Left cardiac atrium (tissue), 4 donors: Measurements from ENCODE around the gene NDUFA13. TPM values are rescaled to one million over a fixed set of nuclear protein-coding genes. Genes with fewer than 3 reads are reported as not detected.

Experiments used
- ATAC-seq, 2 donors: fragments of 200-7000 bp; cut with Tn5 transposase; one replicate each; pipeline ENCODE4 v1.9.1; 2020; ENCODE audit warnings: mild to moderate bottlenecking in 2 of 2, moderate library complexity in 2 of 2
- DNase-seq: peaks from one replicate; pipeline ENCODE4 v3.0.0-alpha.2; 2020
- intact Hi-C, 2 donors: fragments of 100-400 bp; cut with DNase I; formaldehyde crosslinking; loops; one replicate each; pipeline versions ENCODE4 v1.14.1 to v1.15.1; 2022 to 2023
- total RNA-seq, 2 donors: library from RNA; stranded (reverse); fragmentation: NEBNext Ultra II Directional; extraction: Animal tissue kit (Norgen Biotek cat#: 25700); gene quantifications; one replicate each; pipeline ENCODE4 v1.2.1, GENCODE V29; 2021
- donor health status: DM: no; HTN: yes; CAD: no.
- donor health status: DM: no; HTN: yes; CAD: no; lungs with severe emphysema.
- donor health status: DM: yes; HTN: yes; CAD: no.
- donor health status: Dilated cardiomyopathy.

Gene NDUFA13
- total RNA-seq, 2 donors from 2014 or later: 850 to 852 TPM

DNA sequence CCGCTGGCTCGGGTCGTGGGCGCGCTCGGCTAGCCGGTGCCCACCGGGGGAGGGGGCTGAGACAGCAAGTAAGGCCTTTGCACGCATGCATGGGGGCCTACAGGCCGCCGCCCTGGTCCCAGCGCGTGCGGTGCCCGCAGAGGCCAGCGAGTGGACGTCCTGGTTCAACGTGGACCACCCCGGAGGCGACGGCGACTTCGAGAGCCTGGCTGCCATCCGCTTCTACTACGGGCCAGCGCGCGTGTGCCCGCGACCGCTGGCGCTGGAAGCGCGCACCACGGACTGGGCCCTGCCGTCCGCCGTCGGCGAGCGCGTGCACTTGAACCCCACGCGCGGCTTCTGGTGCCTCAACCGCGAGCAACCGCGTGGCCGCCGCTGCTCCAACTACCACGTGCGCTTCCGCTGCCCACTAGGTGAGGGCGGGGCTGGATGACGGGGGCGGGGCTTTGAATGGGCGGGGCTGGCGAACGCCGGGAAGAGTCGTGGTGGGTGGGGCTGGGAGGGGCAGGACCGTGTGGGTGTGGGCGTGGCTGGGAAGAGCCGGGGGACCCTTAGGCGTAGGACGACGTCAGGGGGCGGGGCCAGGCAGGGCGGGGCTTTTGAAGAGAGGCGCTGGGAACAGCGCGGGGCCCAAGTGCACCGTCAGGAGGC, 24.2 kb downstream of the NDUFA13 start:
- DNase-seq (peak; percentile 76), ATAC-seq (peak; percentile 24 to 50)
- intact Hi-C loops: no loop called here

DNA sequence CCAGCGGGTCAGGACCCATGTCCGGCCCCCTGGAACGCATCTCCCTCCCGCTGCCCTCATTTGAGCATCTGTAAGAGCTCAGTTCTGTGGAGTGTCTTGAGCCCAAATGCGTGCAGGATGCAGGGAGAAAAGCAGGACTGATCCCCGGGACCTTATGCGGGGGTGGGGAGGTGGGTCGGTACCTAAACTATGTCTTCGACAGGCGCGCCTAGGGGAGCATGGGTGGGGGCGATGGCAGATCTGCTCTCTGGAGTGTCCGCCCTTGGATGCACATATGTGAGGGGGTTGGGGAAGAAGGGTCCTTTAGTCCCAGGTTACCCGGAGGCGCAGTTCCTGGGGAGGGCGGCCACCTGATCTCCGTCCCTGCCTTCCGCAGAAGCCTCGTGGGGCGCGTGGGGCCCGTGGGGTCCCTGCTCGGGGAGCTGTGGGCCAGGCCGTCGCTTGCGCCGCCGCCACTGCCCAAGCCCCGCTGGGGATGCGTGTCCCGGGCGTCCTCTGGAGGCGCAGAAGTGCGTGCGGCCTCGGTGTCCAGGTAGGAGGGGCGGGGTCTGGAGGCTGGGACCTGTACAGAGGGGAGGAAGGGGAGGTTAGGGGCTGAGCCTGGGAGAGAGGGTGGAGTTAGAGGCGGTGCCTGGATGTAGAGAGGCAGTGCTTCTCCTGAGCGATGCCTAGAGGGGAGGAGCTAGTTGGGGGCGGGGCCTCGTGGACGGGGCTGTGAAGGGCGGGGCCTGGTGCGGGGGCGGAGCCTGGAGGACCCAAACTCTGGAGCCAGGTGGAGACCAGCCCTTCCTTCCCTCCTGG, 24.9 kb downstream of the NDUFA13 start:
- intact Hi-C loops: no loop called here
- ATAC-seq: peak; percentile 23 to 39
- DNase-seq: peak; percentile 63

DNA sequence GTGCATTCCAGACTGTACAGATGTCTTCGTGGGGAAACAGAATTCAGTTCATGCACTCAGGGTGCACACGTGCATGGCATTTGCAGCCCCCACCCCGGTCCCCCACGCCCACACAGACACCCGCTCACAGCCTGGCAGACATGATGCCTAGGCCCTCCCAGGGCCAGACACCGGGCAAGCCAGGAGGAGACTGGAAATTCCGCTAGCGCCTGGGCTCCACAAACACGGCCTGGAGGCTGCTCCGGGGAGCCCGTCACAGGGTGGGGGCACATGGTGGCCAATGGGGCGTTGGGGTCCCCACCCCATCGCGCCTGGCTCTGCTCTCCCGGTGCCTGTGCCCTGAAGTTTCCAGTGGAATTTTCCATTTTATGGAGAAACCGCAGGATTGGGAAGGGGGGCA, 25.6 kb downstream of the NDUFA13 start:
- ATAC-seq (no peak), DNase-seq (no peak)
- intact Hi-C loops: no loop called here

DNA sequence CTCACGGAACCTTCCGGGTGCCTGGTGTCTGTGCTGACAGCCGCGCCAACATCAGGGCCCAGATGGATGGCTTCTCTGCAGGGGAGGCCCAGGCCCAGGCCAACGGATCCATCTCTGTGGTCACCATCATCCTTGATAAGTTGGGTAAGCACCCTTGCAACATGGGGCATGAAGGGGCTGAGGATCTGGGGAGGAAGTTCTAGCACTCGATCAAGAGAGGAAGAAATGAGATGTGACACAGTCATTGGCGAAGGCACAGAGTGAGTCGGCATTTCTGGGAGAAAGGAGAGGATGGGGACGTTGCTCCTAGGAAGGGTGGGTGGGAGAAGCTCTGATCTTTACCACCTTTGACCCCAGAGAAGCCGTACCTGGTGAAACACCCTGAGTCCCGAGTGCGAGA, 26.5 kb downstream of the NDUFA13 start:
- intact Hi-C loops: no loop called here
- ATAC-seq (no peak), DNase-seq (no peak)

DNA sequence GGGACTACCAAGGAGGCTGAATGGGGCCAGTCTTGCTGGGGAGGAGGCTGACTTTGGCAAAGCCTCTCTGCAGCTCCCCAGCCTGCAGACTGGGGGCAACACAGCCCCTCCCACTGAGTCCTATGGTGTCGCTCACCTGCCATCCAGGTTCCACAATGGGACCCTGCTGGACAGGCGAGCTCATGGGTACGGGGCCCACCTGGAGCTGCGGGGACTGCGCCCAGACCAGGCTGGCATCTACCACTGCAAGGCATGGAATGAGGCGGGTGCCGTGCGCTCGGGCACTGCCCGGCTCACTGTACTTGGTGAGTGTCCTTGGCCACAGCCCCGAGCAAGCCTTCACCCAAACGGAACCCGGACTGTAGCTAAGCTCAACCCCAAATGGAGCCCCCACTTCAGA, 27.1 kb downstream of the NDUFA13 start:
- DNase-seq (no peak), ATAC-seq (no peak)
- intact Hi-C loops: no loop called here

DNA sequence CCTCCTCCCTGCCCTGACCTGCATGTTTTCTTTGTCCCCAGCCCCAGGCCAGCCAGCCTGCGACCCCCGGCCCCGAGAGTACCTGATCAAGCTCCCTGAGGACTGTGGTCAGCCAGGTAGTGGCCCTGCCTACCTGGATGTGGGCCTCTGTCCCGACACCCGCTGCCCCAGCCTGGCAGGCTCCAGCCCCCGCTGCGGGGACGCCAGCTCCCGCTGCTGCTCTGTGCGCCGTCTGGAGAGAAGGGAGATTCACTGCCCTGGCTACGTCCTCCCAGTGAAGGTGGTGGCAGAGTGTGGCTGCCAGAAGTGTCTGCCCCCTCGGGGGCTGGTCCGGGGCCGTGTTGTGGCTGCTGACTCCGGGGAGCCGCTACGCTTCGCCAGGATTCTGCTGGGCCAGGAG, 27.6 kb downstream of the NDUFA13 start:
- intact Hi-C loops: no loop called here
- no peak for ATAC-seq
- DNase-seq: no peak

DNA sequence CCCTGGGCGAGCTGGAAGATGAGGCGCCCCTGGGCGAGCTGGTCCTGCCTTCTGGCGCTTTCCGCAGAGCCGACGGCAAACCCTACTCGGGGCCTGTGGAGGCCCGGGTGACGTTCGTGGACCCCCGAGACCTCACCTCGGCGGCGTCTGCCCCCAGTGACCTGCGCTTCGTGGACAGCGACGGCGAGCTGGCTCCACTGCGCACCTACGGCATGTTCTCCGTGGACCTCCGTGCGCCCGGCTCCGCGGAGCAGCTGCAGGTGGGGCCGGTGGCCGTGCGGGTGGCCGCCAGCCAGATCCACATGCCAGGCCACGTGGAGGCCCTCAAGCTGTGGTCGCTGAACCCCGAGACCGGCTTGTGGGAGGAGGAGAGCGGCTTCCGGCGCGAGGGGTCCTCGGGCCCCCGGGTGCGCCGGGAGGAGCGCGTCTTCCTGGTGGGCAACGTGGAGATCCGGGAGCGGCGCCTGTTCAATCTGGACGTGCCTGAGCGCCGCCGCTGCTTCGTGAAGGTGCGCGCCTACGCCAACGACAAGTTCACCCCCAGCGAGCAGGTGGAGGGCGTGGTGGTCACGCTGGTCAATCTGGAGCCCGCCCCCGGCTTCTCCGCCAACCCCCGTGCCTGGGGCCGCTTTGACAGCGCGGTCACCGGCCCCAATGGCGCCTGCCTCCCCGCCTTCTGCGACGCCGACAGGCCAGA, 28.4 kb downstream of the NDUFA13 start:
- DNase-seq (no peak), ATAC-seq (no peak)
- intact Hi-C loops: no loop called here

DNA sequence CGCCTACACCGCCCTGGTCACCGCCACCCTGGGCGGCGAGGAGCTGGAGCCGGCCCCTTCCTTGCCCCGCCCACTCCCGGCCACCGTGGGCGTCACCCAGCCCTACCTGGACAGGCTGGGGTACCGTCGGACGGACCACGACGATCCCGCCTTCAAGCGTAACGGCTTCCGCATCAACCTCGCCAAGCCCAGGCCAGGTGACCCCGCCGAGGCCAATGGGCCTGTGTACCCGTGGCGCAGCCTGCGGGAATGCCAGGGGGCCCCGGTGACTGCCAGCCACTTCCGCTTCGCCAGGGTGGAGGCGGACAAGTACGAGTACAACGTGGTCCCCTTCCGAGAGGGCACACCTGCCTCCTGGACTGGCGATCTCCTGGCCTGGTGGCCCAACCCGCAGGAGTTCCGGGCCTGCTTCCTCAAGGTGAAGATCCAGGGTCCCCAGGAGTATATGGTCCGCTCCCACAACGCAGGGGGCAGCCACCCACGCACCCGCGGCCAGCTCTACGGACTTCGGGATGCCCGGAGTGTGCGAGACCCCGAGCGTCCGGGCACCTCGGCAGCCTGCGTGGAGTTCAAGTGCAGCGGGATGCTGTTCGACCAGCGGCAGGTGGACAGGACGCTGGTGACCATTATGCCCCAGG, 29.0 kb downstream of the NDUFA13 start:
- DNase-seq (no peak), ATAC-seq (no peak)
- intact Hi-C loops: no loop called here

DNA sequence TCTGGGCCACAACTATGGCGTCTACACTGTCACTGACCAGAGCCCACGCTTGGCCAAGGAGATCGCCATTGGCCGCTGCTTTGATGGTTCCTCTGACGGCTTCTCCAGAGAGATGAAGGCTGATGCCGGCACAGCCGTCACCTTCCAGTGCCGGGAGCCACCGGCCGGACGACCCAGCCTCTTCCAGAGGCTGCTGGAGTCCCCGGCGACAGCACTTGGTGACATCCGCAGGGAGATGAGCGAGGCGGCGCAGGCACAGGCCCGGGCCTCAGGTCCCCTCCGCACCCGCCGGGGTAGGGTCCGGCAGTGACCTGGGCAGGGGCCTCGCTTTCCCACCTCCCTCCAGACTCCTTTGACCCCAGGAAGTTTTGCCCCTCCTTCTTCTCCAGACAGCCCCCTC, 29.7 kb downstream of the NDUFA13 start:
- intact Hi-C loops: no loop called here
- ATAC-seq (no peak), DNase-seq (no peak)

DNA sequence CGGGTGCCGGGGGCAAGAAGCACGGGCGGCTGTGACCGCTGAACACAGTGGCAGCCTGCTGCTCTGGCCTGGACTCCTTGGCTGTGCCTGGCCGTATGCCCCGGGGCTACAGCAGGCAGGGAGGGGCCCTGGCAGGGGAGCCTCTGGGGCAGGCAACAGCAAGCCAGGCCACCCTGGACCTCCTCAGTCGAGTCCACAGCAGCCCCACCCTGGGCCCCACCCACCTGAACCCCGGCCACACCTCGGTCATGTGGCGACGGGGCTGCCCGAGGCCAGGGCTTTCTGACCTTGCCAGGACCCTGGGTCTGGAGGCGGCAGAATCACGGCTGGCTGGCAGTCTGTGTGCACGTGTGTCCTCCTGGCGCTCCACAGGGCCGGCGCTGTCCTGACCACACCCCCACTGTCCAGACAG, 30.7 kb downstream of the NDUFA13 start:
- DNase-seq: no peak
- intact Hi-C loops: no loop called here
- peak; percentile 37 to 43 for ATAC-seq

DNA sequence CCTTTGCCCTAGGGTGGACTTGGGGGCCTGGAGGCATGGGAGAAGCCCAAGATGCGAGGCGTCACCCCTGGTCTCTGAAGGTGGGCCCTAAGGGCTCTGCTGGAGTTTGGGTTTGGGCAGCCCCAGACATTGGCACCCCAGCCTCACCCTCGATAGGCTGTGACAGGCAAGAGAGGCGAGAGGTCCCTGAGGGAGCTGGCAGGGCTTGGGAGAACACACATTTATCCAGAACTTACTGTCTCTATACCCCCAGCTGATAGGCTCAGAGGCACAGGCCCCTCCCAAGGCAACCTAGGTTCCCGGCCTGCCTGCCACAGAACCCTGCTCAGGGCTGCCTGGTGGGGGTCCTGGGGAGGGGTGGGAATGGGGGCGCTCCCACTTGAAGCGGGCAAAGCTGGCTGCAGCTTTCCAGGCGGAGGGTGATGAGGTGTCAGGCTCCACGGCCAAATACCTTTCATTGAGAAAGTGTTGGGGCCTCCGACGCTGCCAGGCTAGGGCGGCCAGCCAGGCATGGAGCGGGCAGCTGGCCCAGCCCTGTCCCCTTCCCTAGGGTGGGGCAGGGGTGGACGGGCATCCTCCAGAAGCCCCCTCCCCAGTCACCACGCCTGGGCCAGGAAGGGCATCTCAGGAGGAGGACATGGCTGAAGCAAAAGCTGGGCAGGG, 31.8 kb downstream of the NDUFA13 start:
- no peak for DNase-seq
- intact Hi-C loops: no loop called here
- ATAC-seq: peak; percentile 58 to 72

DNA sequence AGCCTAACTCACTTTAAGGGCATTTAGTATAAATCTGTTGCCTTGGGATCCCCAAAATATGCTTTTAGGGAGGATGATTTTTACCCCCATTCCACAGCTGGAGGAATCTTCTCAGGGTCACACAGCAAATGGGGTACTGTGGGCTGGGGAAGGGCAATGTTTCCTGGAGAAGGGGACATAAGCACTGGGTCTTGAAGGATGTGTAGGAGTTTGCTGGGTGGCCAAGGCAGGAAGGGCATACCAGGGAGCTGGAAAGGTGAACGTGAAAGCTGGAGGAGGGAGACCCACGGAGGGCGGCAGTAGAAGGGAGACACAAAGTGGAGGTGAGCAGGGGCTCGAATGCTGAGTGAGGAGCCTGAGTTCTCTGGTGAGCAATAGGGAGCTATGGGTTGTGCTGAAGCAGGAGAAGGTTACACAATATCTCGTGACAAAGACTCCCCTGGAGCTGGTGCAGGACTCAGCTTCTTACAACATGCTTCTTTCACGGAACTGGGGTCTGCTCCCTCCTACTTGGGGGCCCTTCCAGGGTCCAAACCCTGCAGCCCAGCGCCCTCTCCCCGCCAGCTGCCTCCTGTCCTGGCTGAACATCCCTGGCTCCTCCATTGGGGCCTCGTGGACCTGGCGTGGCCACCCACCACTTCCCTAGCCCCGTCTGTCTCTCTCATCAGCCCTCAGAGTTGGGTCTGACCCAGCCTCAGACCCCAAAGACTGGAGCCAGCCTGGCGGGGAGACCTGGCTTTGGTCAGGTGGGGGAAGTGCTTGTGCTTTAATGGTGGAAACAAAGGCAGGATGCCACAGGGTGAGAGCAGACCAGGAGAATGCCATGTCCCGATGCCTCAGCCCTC, 33.1 kb downstream of the NDUFA13 start:
- ATAC-seq (no peak), DNase-seq (no peak)
- intact Hi-C loops: no loop called here

DNA sequence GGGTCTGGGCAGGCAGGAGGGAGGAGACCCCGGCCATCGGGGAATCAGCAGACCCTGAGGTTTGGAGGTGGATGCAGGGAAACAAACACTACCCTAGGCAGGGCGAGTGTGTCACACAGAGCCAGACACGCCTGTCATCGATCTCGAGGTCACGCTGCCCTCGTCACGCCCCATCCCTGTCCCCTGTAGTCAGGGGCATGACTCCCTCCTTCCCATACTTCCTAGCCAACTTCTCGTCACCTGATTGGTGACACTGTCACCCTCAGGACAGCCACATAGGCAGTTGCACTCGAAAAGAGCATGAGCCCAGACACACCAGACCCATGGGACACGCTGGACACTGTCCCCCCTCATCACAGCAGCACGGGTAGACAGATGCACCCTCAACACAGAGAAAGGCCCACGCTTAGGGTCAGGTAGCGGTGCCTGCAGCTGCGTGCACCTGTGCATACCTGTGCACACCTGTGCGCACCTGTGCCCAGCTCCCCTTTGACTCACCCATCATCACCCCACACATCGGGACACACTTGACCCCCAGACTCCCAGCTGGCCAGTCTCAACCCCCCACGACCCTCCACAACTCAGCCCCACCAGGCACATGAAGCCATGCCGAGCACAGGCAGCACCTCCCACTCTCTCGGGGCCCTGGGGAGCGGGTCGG, 33.9 kb downstream of the NDUFA13 start:
- DNase-seq (no peak), ATAC-seq (no peak)
- intact Hi-C loops: no loop called here

DNA sequence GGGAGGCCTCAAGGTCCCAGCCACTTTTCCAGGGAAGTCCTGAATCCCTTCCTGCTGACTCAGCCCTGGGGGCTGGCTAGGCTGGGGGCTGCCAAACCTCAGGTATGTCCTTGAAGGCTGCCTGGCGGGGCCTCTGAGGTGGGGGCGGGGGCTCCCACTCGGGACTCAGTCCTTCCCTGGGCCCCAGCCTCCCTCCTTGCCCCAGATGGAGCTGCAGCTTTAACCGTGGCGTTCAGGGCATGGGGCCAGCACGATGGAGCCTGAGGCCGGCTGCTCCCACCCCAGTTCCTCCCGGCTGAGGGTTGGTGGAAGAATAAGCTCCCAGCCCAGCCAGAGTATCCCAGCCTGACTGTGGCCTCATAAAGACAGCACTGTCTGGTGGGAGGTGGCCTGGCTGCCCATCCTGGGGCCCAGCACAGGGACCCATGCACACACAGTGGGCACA, 34.5 kb downstream of the NDUFA13 start:
- intact Hi-C loops: no loop called here
- DNase-seq: no peak

DNA sequence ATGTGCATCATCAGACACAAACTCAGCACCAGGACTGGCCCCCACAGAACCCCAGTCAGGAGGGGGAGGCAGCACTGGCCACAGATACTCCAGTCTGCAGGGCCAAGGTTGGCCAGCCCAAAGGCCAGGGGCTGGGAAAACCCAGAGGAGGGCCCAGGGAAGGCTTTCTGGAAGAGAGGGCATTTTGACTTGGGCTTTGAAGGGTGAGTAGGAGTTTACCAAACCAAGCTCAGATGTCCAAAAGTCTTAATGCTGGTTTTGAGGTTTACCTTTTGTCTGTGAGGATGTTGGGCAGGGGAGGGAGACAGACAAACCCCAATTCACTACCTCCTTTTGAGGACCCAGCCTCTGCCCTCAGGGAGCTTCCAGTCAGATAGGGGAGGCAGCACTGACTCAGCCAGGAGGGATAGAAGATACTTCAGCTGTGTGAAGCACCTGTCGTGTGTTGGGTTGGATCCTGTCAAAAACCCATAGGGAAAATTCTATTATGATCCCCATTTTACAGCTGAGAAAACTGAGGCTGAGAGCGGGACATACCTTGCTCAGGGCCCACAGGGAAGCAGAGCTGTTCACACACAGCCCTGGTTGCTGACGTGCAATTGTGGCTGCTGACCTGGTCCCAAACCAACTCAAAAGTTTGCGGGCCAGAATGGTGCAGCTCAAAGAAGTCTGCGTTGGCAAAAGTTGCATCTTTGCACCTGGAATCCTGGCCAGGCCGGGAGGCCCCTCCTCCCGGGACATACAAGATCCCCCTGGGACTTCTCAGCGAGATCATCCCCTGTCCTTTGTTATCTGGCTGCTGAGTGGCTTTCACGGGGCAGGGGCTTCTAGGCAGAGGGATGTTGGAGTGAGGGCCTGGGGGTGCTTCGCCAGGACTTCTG, 35.2 kb downstream of the NDUFA13 start:
- no peak for ATAC-seq
- intact Hi-C loops: no loop called here
- no peak for DNase-seq

More for the DNA sequence above, 34.5 kb downstream of the NDUFA13 start:
- no peak for ATAC-seq

DNA sequence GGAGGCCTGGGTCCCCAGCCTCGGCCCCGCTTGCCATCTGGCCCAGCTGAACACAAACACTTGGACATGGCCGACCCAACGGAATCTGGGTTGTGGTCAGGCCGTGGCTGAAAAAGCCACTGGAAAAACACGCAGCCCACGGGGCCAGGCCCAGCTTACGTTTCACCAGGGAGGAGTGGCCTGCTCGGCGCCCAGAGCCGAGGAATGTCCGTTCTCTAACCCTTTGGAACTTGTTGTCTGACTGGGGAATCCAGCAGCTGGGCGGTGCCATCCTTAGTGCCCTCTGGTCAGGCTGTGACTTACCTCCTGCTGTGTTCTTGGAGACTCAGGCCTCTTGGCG, 35.8 kb downstream of the NDUFA13 start:
- intact Hi-C loops: no loop called here
- DNase-seq (no peak), ATAC-seq (no peak)

DNA sequence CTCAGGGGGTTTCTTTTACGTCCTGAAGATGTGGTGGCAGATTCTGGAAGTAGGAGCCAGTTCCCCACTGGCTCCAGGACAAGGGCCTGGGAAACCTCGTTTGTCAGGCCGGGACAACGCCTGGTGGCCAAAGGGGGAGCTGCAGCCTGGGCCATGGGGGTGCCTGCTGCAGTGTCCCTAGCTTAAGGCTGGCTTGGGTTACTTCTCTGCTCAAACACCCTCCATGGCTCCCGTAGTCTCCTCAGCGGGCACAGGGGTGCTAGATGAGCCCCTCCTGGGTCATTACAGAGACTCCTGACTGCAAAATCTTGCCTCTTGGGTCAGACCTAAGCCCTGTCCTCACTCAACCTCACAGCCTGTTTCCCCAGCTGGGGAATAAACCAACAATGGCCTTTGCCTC, 36.8 kb downstream of the NDUFA13 start:
- DNase-seq (no peak), ATAC-seq (no peak)
- intact Hi-C loops: no loop called here
